Aorta (tissue), 5 donors: ENCODE results near the gene HDHD3. TPM values are rescaled to one million over a fixed set of nuclear protein-coding genes. Genes with fewer than 3 reads are reported as not detected.

Experiments used
- ATAC-seq: fragments of 200-7000 bp; cut with Tn5 transposase; one replicate; pipeline ENCODE4 v1.9.1; 2022; ENCODE audit warnings: moderate library complexity; ENCODE audit not compliant: low FRiP score
- DNase-seq, 2 donors: peaks; one replicate each; pipeline ENCODE4 v3.0.0-alpha.2; 2020
- H3K27ac ChIP-seq, 2 donors: one replicate each; pipeline ENCODE4 v1.5.1; 2013; ENCODE audit warnings: low read length in 2 of 2, mild to moderate bottlenecking in 2 of 2, moderate library complexity in 2 of 2, control low read depth in 1 of 2, inconsistent platforms in 1 of 2, low read depth in 1 of 2
- H3K27me3 ChIP-seq, 2 donors: one replicate each; pipeline ENCODE4 v1.6.1; 2013; ENCODE audit warnings: control low read depth in 1 of 2, low read length in 1 of 2, mild to moderate bottlenecking in 1 of 2, moderate library complexity in 1 of 2; ENCODE audit not compliant: insufficient read depth in 2 of 2, control insufficient read depth in 1 of 2
- H3K36me3 ChIP-seq, 2 donors: one replicate each; pipeline ENCODE4 v1.6.1; 2013; ENCODE audit warnings: control low read depth in 1 of 2, low read length in 1 of 2, mild to moderate bottlenecking in 1 of 2; ENCODE audit not compliant: insufficient read depth in 2 of 2, control insufficient read depth in 1 of 2
- H3K4me1 ChIP-seq, 2 donors: one replicate each; pipeline ENCODE4 v1.6.1; 2013; ENCODE audit warnings: low read length in 2 of 2, control low read depth in 1 of 2, mild to moderate bottlenecking in 1 of 2, moderate library complexity in 1 of 2; ENCODE audit not compliant: insufficient read depth in 2 of 2, control insufficient read depth in 1 of 2
- H3K4me3 ChIP-seq, 2 donors: one replicate each; pipeline ENCODE4 v1.5.1; 2013; ENCODE audit warnings: low read length in 2 of 2, control low read depth in 1 of 2, mild to moderate bottlenecking in 1 of 2
- H3K9me3 ChIP-seq: one replicate; pipeline ENCODE4 v1.6.1; 2013; ENCODE audit warnings: mild to moderate bottlenecking, low read length; ENCODE audit not compliant: control insufficient read depth
- WGBS, 2 donors: extraction: QIAGEN DNeasy Blood & Tissue Kit; methylation state at CpG; one replicate each; pipeline ENCODE4 v1.1.7; 2013; 5-methylcytosine and 5-hydroxymethylcytosine counted together
- intact Hi-C, 2 donors: fragments of 100-400 bp; cut with DNase I; formaldehyde crosslinking; loops; one replicate each; pipeline versions ENCODE4 v1.14.2 to v1.15.0; 2022
- polyA plus RNA-seq, 2 donors: library from polyadenylated mRNA; stranded (reverse); fragments of 200-250 nt; gene quantifications; one replicate each; pipeline ENCODE4 v1.2.3, GENCODE V29; 2013
- total RNA-seq, 2 donors: library from RNA; stranded (reverse); fragmentation: NEBNext Ultra II Directional; extraction: Animal tissue kit (Norgen Biotek cat#: 25700); gene quantifications; one replicate each; pipeline ENCODE4 v1.2.1, GENCODE V29; 2021
- donor health status: healthy with polysubstance abuse.
- donor health status: Bipolar disorder and iron deficiency.
- donor health status: DM: no; HTN: no; CAD: no.
- donor health status: DM: no; HTN: no; CAD: no.
- donor health status: DM: yes; HTN: yes; CAD: no.

HDHD3 gene
- total and polyA plus RNA-seq, 4 donors, result 8.2 to 23.7 (median 17.6) TPM

DNA sequence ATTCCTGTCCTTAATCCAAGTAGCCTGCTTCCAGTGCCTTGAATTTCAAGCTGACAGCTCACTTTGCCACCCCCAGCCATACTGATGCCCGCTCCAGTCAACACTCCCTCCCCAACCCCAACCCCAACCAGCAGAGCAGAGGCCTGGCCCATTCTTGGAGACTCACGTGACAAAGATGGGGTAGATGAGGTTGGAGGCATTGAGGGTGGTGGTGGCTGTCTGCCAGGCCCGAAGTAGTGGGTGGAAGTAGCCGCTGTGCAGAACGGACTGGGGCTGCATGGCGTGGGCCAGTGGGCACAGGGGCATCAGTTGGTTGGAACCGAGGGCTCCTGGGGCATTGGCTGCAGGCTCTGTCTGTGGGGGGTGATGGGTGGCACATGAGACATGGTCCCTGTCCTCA lies 16.5 kb upstream of the HDHD3 start:
- H3K27ac ChIP-seq, result no peak overlapping the region
- H3K4me1 ChIP-seq, result no peaks in the 10 kb centered on the region
- 92% methylated on average over 7 of the region's 7 CpGs for WGBS, 2 donors
- intact Hi-C loops, result no loop called here
- no peaks in the 10 kb centered on the region for H3K27me3 ChIP-seq
- H3K9me3 ChIP-seq, result no peaks in the 10 kb centered on the region
- no peak overlapping the region for H3K4me3 ChIP-seq
- H3K36me3 ChIP-seq, result peaks cover 0 to 2% of the 10 kb centered on the region in 2 donors
- DNase-seq (peak in 1 of 2 donors; percentile 51), ATAC-seq (no peak)

DNA sequence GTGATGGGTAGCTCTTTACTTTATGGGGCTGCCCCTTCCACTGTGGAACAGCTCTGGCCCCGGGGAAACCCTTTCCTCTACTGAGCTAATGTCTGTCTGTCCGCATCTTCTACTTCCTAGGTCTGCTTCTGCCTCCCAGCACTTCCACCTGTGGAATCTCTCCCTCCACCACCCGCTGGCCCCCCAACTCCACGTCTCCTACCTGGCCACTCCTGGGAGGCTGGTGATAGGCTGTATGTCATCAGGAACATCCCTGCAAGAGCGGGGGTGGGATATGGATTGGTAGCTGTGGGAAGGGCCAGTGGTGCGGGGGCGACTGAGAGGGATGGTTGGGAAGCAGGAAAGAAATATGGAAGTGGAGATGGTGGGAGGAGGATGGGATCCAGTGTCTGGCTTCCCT lies 15.1 kb upstream of the HDHD3 start:
- Histone ChIP-seq H3K27ac (no peak overlapping the region), H3K4me3 (no peak overlapping the region), H3K4me1 (no peaks in the 10 kb centered on the region), H3K36me3 (peaks cover 0 to 2% of the 10 kb centered on the region in 2 donors), H3K9me3 (no peaks in the 10 kb centered on the region), H3K27me3 (no peaks in the 10 kb centered on the region)
- DNase-seq, result no peak
- no peak for ATAC-seq
- WGBS, 2 donors, result 96 to 97% methylated on average over 7 of the region's 7 CpGs
- intact Hi-C loops, result no loop called here

DNA sequence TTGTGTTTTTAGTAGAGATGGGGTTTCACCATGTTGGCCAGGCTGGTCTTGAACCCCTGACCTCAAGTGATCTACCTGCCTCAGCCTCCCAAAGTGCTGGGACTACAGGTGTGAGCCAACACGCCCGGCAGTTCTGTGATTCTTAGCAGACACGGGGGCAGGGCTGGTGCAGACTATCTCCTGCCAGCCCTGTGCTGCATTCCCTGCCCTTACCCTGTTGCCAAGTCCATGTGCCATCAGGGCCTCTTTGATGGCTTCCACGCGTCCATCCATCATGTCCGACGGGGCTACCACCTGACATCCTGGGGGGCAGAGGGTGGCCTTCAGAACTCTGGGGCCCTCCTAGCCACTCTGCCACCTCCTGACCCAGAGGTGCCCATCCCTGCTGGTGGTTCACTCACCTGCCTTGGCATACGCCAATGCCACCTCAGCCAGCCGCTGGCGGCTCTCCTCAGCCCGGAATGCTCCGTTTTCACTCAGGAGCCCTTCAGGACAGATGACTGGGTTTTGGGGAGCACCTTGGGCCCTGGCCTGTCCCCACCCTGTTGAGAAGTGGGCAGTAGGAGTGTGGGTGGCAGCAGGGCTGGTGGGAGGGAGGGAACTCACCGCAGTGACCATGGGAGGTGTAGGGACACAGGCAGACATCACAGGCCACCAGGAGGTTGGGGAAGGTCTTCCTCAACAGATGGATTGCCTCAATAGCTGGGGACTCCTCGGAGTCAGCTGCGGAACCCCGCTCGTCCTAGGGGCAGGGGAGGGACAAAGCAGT lies 13.6 kb upstream of the HDHD3 start:
- Histone ChIP-seq H3K4me1 (no peaks in the 10 kb centered on the region), H3K4me3 (no peak overlapping the region), H3K9me3 (no peaks in the 10 kb centered on the region), H3K27ac (no peak overlapping the region), H3K27me3 (no peaks in the 10 kb centered on the region), H3K36me3 (peaks cover 0 to 2% of the 10 kb centered on the region in 2 donors)
- intact Hi-C loops, result no loop called here
- WGBS, 2 donors, result 95% methylated on average over 17 of the region's 17 CpGs
- DNase-seq (no peak), ATAC-seq (no peak)

DNA sequence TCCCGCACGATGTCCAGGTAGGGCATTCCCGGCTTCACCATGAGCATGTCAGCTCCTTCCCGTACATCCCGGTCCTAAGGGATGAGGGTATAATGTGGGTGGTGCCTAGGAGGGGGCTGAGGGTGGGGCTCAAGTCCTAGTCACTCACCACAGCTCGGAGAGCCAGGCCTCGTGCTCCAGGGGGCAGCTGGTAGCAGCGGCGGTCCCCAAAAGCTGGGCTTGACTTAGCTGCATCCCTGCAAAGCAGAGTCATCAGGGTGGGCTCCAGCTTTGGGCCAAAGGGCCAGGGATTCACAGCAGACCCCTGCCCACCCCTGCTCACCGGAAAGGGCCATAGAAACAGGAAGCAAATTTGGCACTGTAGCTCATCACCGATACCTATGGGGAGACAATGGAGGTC lies 12.7 kb upstream of the HDHD3 start:
- no peak overlapping the region for H3K4me3 ChIP-seq
- intact Hi-C loops, result no loop called here
- H3K36me3 ChIP-seq, result peaks cover 0 to 2% of the 10 kb centered on the region in 2 donors
- no peaks in the 10 kb centered on the region for H3K9me3 ChIP-seq
- 92 to 94% methylated on average over 11 of the region's 11 CpGs for WGBS, 2 donors
- H3K27me3 ChIP-seq, result no peaks in the 10 kb centered on the region
- H3K27ac ChIP-seq, result no peak overlapping the region
- ATAC-seq, result no peak
- no peak for DNase-seq
- H3K4me1 ChIP-seq, result no peaks in the 10 kb centered on the region

DNA sequence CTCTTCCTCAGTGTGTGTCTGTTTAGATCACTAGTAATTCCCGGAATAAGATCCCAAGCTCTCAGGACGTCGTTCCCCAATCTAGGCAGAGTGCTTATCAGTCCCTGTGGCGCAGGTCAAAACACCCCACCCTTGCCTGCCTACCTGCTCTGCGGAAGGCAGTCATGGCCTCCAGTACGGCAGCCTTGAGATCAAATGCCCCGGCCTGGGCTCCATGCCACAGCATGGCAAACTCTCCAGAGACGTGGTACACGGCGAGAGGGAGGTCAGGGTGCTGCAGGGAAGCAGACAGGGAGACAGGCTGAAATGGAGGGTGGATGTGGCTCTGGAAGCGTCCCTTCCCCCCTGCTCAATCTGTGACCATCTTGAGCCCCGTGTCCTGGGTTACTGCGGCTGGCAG lies 12.0 kb upstream of the HDHD3 start:
- DNase-seq (no peak), ATAC-seq (no peak)
- intact Hi-C loops, result no loop called here
- Histone ChIP-seq H3K4me1 (no peaks in the 10 kb centered on the region), H3K27ac (no peak overlapping the region), H3K9me3 (no peaks in the 10 kb centered on the region), H3K4me3 (no peak overlapping the region), H3K36me3 (peaks cover 0 to 2% of the 10 kb centered on the region in 2 donors), H3K27me3 (no peaks in the 10 kb centered on the region)
- WGBS, 2 donors, result 90 to 93% methylated on average over 13 of the region's 13 CpGs

DNA sequence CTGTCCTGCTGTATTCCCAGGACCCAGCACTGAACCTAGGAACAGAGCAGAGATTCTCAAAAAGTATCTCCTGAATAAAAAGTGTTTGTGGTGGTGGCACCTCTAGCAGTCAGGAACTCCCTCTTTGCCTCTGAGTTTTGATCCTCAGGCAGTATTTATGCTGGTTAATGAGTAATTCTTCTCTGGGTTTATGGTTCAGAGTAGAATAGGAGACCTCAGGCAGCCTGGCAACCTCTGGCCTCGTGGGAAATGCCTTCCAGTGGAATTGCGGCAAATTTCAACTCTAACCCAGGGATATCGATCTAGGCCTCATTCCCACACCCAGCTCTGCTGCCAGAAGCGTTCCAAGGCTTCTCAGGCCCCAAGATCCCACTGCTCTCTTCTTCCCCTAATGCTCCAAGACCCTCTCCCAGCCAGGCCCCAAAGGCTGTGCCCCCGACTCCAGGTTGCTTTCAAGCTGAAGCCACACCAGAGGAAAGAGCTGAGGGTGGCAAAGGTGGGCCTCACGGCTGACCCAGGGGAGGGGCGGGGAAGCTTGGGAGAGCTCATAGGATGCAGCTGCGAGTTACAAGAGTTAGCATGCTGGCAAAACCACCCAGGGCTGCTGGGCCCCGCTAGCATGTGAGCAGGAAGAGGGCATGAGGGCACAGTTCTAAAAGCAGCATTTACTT lies 10.9 kb upstream of the HDHD3 start:
- Histone ChIP-seq H3K27ac (no peak overlapping the region), H3K4me3 (no peak overlapping the region), H3K4me1 (no peaks in the 10 kb centered on the region), H3K9me3 (no peaks in the 10 kb centered on the region), H3K27me3 (no peaks in the 10 kb centered on the region), H3K36me3 (peaks cover 0 to 2% of the 10 kb centered on the region in 2 donors)
- 83 to 85% methylated on average over 9 of the region's 9 CpGs for WGBS, 2 donors
- intact Hi-C loops, result no loop called here
- no peak for ATAC-seq
- DNase-seq, result no peak

DNA sequence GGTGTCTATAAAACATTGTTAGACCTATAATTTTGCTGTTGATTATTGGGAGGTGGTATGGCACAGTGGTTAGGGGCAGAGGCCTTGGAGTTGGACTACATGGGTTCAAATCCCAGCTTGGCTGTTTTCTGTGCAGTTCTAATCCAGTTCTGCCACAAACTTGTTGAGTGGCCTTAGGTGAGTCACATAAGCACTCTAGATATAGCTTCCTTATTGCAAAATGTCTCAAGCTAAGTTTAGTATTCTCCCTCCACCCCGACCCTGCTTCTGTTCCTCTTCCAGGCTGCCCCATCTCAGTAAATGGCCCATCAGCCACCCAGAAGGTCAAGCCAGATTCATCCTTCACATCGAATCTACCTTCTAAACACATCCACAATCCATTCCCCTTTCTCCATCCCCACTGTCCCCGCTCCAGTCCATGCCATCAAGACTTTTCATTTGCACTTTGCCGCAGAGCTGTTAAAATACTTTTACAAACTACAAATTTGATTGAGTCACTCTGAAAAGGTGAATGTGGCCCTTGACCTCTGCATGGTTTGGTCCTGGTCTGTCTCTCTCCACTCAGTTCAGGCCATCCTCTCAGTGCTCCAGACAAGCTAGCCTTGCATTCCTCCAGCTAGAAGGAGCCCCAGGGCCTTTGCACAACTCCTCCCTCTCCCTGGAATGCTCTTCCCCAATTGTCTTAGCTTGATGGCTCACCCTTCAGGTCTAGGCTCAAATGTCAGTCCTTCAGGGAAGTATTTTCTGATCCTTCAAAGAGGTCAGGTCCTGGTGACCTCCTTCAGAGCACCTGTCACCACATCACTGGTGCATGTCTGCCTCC lies 10.0 kb upstream of the HDHD3 start:
- intact Hi-C loops, result no loop called here
- 89 to 92% methylated on average over 4 of the region's 4 CpGs for WGBS, 2 donors
- Histone ChIP-seq H3K9me3 (no peaks in the 10 kb centered on the region), H3K27ac (no peak overlapping the region), H3K36me3 (peaks cover 0 to 2% of the 10 kb centered on the region in 2 donors), H3K4me3 (no peak overlapping the region), H3K27me3 (no peaks in the 10 kb centered on the region), H3K4me1 (no peaks in the 10 kb centered on the region)
- DNase-seq, result no peak
- no peak for ATAC-seq

DNA sequence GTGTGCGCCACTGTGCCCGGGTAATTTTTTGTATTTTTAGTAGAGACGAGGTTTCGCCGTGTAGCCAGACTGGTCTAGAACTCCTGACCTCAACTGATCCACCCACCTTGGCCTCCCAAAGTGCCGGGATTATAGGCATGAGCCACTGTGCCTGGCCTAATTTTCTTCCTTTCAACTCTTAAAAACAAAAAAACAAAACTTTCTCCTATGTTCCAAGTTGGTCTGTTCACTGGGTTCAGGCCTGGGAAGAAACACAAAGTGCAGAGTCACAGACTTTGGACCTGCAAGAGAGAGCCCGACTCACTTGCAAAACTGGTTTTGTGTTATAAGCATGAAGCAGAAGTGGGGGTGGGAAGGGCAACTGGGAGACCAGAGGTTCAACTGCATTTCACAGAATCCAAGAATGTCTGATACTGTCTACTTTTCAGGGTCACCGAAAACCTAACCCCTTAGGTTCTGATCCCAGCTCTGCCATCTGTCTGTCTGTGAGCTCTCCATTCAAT lies 5.2 kb upstream of the HDHD3 start:
- no peak for ATAC-seq
- no peak for DNase-seq
- Histone ChIP-seq H3K27ac (no peak overlapping the region), H3K27me3 (no peaks in the 10 kb centered on the region), H3K4me1 (no peaks in the 10 kb centered on the region), H3K9me3 (no peaks in the 10 kb centered on the region), H3K36me3 (no peaks in the 10 kb centered on the region), H3K4me3 (no peak overlapping the region)
- WGBS, 2 donors, result 80 to 85% methylated on average over 8 of the region's 8 CpGs
- intact Hi-C loops, result no loop called here
